H1 (cell line): ENCODE measurements around the gene TMEM115. TPM values are rescaled to one million over a fixed set of nuclear protein-coding genes. Genes with fewer than 3 reads are reported as not detected.

Experiments
- HDAC6 ChIP-seq: IDR thresholded peaks from one replicate; pipeline ENCODE4 v1.7.1; 2012; ENCODE audit warnings: low read depth, mild to moderate bottlenecking, inconsistent platforms, low read length, moderate library complexity
- RNF2 ChIP-seq: fragments of 200-900, 300-1000 bp; sonication (generic); IDR thresholded peaks from 2 replicates; pipeline ENCODE4 v1.7.1; 2016; ENCODE audit warnings: borderline replicate concordance, low read depth, mild to moderate bottlenecking, antibody characterized with exemption, low read length; ENCODE audit not compliant: poor library complexity, severe bottlenecking; ENCODE audit errors: missing control alignments
- SAP30 ChIP-seq: fragments of 300-600 bp; sonication (generic); IDR thresholded peaks from 2 replicates; pipeline ENCODE4 v1.7.1; 2012; ENCODE audit warnings: low read length, moderate library complexity, mild to moderate bottlenecking, inconsistent platforms; ENCODE audit not compliant: insufficient read depth, insufficient replicate concordance
- SP2 ChIP-seq: IDR thresholded peaks from 2 replicates; pipeline ENCODE4 v1.6.1; 2012; ENCODE audit warnings: mild to moderate bottlenecking, low read length, inconsistent platforms
- polyA plus RNA-seq, 7 experiments: library from polyadenylated mRNA; depleted of rRNA in 3 of 7; stranded (reverse) in 5 of 7; unstranded in 2 of 7; fragments of >200 nt in 5 of 7; fragments of 200-250 nt in 2 of 7; gene quantifications; 1 replicate in 5 of 7; 2 replicates in 1 of 7; 4 replicates in 1 of 7; pipeline versions ENCODE4 v1.2.1 to v1.2.3, GENCODE V29; 2011 to 2013; ENCODE audit warnings: missing spikeins in 2 of 7, mixed read lengths in 2 of 7
- total RNA-seq: library from RNA; stranded (reverse); fragmentation: NEBNext Ultra II Directional; extraction: Animal tissue kit (Norgen Biotek cat#: 25700); gene quantifications from 2 replicates; pipeline ENCODE4 v1.2.1, GENCODE V29; 2021
- TF ChIP-seq, protein P1 (sequence below): fragments of 300-600 bp; sonication (generic); IDR thresholded peaks from 2 replicates; pipeline ENCODE4 v1.7.1; 2012; ENCODE audit warnings: low read length, moderate library complexity, mild to moderate bottlenecking, inconsistent platforms; ENCODE audit not compliant: insufficient replicate concordance
- TF ChIP-seq, protein P2 (sequence below): IDR thresholded peaks from 2 replicates; pipeline ENCODE4 v1.6.1; 2011; ENCODE audit warnings: low read depth, mild to moderate bottlenecking, low read length; ENCODE audit not compliant: insufficient read depth

Gene TMEM115
- total and polyA plus RNA-seq, 2 of the 8 experiments (the other 6 are each of a cell fraction or from before 2014, with no cell fraction given) = 25.4 to 32.4 TPM

DNA sequence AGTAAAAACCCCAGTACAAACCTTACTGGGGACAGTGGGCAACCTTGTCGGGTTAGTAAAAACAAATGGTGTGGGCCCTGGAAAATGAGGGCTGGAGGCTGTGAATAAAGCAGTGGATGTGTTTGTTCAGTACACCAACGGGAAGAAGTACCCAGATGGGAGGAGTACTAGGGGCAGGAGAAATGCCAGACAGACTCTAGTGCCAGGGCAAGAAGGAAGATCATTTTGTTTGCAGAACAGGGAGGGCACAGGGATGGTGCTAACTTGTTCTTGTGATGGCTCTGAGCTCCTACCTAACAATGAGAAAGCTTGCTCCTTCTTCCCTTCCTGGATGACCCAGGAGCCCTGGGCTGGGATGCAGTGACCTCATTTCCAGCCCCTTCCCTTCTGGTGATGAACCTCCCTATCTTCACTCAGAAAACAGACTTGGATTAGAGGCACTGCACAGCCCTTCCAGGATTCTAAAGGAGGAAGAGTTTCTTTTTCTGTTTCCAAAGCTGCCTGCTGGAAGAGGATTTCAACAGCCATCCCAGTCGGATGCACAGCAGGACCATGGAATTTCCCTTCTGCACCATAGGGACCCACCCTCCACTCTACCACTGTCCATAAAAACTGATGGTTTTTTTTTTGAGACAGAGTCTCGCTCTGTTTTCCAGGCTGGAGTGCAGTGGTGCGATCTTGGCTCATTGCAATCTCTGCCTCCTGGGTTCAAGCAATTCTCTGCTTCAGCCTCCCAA is 24.8 kb downstream of the TMEM115 start (continued):
- TF ChIP-seq, protein P1, sequence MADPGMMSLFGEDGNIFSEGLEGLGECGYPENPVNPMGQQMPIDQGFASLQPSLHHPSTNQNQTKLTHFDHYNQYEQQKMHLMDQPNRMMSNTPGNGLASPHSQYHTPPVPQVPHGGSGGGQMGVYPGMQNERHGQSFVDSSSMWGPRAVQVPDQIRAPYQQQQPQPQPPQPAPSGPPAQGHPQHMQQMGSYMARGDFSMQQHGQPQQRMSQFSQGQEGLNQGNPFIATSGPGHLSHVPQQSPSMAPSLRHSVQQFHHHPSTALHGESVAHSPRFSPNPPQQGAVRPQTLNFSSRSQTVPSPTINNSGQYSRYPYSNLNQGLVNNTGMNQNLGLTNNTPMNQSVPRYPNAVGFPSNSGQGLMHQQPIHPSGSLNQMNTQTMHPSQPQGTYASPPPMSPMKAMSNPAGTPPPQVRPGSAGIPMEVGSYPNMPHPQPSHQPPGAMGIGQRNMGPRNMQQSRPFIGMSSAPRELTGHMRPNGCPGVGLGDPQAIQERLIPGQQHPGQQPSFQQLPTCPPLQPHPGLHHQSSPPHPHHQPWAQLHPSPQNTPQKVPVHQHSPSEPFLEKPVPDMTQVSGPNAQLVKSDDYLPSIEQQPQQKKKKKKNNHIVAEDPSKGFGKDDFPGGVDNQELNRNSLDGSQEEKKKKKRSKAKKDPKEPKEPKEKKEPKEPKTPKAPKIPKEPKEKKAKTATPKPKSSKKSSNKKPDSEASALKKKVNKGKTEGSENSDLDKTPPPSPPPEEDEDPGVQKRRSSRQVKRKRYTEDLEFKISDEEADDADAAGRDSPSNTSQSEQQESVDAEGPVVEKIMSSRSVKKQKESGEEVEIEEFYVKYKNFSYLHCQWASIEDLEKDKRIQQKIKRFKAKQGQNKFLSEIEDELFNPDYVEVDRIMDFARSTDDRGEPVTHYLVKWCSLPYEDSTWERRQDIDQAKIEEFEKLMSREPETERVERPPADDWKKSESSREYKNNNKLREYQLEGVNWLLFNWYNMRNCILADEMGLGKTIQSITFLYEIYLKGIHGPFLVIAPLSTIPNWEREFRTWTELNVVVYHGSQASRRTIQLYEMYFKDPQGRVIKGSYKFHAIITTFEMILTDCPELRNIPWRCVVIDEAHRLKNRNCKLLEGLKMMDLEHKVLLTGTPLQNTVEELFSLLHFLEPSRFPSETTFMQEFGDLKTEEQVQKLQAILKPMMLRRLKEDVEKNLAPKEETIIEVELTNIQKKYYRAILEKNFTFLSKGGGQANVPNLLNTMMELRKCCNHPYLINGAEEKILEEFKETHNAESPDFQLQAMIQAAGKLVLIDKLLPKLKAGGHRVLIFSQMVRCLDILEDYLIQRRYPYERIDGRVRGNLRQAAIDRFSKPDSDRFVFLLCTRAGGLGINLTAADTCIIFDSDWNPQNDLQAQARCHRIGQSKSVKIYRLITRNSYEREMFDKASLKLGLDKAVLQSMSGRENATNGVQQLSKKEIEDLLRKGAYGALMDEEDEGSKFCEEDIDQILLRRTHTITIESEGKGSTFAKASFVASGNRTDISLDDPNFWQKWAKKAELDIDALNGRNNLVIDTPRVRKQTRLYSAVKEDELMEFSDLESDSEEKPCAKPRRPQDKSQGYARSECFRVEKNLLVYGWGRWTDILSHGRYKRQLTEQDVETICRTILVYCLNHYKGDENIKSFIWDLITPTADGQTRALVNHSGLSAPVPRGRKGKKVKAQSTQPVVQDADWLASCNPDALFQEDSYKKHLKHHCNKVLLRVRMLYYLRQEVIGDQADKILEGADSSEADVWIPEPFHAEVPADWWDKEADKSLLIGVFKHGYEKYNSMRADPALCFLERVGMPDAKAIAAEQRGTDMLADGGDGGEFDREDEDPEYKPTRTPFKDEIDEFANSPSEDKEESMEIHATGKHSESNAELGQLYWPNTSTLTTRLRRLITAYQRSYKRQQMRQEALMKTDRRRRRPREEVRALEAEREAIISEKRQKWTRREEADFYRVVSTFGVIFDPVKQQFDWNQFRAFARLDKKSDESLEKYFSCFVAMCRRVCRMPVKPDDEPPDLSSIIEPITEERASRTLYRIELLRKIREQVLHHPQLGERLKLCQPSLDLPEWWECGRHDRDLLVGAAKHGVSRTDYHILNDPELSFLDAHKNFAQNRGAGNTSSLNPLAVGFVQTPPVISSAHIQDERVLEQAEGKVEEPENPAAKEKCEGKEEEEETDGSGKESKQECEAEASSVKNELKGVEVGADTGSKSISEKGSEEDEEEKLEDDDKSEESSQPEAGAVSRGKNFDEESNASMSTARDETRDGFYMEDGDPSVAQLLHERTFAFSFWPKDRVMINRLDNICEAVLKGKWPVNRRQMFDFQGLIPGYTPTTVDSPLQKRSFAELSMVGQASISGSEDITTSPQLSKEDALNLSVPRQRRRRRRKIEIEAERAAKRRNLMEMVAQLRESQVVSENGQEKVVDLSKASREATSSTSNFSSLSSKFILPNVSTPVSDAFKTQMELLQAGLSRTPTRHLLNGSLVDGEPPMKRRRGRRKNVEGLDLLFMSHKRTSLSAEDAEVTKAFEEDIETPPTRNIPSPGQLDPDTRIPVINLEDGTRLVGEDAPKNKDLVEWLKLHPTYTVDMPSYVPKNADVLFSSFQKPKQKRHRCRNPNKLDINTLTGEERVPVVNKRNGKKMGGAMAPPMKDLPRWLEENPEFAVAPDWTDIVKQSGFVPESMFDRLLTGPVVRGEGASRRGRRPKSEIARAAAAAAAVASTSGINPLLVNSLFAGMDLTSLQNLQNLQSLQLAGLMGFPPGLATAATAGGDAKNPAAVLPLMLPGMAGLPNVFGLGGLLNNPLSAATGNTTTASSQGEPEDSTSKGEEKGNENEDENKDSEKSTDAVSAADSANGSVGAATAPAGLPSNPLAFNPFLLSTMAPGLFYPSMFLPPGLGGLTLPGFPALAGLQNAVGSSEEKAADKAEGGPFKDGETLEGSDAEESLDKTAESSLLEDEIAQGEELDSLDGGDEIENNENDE = no peak
- no peak for TF ChIP-seq SP2
- TF ChIP-seq, protein P2, sequence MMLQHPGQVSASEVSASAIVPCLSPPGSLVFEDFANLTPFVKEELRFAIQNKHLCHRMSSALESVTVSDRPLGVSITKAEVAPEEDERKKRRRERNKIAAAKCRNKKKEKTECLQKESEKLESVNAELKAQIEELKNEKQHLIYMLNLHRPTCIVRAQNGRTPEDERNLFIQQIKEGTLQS = no peak
- TF ChIP-seq SAP30 = no peak
- no peak for TF ChIP-seq HDAC6
- no peak for TF ChIP-seq RNF2
- TF ChIP-seq, all 59 proteins: peak for 0
